ENCODE results near the gene RELCH. TPM values are rescaled to one million over a fixed set of nuclear protein-coding genes. Genes with fewer than 3 reads are reported as not detected.

The RELCH gene
- total and polyA plus RNA-seq, 10 of the 15 experiments (the other 5 are each of a cell fraction or from before 2014, with no cell fraction given) = 3.1 to 23.6 (median 14.5) TPM

DNA sequence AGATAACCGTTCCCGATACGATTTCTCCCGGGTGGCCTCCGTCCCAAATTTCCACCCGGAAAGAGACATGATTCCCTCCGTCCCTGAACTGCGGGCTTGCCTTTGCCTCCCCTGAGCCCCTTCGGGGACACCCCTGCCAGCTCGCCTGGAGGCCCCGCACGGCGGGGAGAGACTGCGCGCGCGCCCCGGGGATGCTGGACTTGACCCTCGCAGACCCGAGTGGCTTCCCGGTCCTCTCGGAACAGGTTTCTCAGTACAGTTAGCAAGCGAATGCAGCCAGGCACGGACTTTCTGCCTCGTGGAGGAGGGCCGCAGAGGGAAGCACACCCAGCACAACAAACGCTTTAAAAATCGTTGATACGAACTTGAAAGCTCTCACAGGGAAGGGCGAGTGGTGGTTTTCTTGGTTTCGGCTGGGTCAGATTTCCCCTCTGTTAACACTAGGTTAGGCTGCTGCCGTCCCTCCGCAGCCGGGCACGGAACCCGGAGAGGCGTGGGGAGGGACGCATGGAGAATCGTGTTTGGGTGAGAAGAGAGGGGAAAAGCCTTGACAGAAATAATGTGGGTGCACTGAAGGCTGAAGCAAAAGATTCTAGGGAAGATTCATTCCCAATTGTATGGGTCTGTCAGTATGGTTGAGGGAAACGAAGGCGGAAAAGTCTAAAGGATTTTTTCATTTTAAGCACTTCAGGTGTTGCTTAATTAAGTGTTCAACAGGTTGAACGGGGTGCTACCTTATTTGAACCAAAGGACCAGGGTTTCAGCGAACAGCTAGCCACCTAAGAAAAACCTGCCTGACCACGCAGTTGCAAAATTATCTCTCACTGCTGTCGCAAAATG is 139.0 kb downstream of the RELCH start (continued):
- TF ChIP-seq, protein P1, sequence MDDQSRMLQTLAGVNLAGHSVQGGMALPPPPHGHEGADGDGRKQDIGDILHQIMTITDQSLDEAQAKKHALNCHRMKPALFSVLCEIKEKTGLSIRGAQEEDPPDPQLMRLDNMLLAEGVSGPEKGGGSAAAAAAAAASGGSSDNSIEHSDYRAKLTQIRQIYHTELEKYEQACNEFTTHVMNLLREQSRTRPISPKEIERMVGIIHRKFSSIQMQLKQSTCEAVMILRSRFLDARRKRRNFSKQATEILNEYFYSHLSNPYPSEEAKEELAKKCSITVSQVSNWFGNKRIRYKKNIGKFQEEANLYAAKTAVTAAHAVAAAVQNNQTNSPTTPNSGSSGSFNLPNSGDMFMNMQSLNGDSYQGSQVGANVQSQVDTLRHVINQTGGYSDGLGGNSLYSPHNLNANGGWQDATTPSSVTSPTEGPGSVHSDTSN (IDR thresholded peaks at IDR 0.05; ENCODE audit: insufficient replicate concordance, low read depth, low read length) = no peak
- TF ChIP-seq, protein P2, sequence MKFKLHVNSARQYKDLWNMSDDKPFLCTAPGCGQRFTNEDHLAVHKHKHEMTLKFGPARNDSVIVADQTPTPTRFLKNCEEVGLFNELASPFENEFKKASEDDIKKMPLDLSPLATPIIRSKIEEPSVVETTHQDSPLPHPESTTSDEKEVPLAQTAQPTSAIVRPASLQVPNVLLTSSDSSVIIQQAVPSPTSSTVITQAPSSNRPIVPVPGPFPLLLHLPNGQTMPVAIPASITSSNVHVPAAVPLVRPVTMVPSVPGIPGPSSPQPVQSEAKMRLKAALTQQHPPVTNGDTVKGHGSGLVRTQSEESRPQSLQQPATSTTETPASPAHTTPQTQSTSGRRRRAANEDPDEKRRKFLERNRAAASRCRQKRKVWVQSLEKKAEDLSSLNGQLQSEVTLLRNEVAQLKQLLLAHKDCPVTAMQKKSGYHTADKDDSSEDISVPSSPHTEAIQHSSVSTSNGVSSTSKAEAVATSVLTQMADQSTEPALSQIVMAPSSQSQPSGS (IDR thresholded peaks at IDR 0.05; ENCODE audit: low read length) = no peak
- no peak for TF ChIP-seq SMAD1 (IDR thresholded peaks at IDR 0.05; ENCODE audit: low read depth, partially characterized antibody)
- no peak for TF ChIP-seq DPF2 (IDR thresholded peaks at IDR 0.05)
- TF ChIP-seq NR2F1 (conservative IDR thresholded peaks at IDR 0.05) = no peak
- no peak for TF ChIP-seq RFX5 (IDR thresholded peaks at IDR 0.05; ENCODE audit: low read depth, low read length)
- TF ChIP-seq IKZF2 (IDR thresholded peaks at IDR 0.05) = peak; percentile 21 to 26; a peak in 1 of 4 replicates
- no peak for TF ChIP-seq NRF1 (conservative IDR thresholded peaks at IDR 0.05; ENCODE audit: low read depth, low read length)
- TF ChIP-seq, protein P3, sequence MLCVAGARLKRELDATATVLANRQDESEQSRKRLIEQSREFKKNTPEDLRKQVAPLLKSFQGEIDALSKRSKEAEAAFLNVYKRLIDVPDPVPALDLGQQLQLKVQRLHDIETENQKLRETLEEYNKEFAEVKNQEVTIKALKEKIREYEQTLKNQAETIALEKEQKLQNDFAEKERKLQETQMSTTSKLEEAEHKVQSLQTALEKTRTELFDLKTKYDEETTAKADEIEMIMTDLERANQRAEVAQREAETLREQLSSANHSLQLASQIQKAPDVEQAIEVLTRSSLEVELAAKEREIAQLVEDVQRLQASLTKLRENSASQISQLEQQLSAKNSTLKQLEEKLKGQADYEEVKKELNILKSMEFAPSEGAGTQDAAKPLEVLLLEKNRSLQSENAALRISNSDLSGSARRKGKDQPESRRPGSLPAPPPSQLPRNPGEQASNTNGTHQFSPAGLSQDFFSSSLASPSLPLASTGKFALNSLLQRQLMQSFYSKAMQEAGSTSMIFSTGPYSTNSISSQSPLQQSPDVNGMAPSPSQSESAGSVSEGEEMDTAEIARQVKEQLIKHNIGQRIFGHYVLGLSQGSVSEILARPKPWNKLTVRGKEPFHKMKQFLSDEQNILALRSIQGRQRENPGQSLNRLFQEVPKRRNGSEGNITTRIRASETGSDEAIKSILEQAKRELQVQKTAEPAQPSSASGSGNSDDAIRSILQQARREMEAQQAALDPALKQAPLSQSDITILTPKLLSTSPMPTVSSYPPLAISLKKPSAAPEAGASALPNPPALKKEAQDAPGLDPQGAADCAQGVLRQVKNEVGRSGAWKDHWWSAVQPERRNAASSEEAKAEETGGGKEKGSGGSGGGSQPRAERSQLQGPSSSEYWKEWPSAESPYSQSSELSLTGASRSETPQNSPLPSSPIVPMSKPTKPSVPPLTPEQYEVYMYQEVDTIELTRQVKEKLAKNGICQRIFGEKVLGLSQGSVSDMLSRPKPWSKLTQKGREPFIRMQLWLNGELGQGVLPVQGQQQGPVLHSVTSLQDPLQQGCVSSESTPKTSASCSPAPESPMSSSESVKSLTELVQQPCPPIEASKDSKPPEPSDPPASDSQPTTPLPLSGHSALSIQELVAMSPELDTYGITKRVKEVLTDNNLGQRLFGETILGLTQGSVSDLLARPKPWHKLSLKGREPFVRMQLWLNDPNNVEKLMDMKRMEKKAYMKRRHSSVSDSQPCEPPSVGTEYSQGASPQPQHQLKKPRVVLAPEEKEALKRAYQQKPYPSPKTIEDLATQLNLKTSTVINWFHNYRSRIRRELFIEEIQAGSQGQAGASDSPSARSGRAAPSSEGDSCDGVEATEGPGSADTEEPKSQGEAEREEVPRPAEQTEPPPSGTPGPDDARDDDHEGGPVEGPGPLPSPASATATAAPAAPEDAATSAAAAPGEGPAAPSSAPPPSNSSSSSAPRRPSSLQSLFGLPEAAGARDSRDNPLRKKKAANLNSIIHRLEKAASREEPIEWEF (IDR thresholded peaks at IDR 0.05; ENCODE audit: insufficient replicate concordance, low read depth, low read length) = no peak
- no peak for TF ChIP-seq ATF7 (IDR thresholded peaks at IDR 0.05; ENCODE audit: low read depth)
- TF ChIP-seq MYB (IDR thresholded peaks at IDR 0.05; ENCODE audit: borderline replicate concordance, low read depth, low read length) = no peak
- no peak for TF ChIP-seq JUND (IDR thresholded peaks at IDR 0.05; ENCODE audit: low read depth, low read length)
- TF ChIP-seq, protein P4, sequence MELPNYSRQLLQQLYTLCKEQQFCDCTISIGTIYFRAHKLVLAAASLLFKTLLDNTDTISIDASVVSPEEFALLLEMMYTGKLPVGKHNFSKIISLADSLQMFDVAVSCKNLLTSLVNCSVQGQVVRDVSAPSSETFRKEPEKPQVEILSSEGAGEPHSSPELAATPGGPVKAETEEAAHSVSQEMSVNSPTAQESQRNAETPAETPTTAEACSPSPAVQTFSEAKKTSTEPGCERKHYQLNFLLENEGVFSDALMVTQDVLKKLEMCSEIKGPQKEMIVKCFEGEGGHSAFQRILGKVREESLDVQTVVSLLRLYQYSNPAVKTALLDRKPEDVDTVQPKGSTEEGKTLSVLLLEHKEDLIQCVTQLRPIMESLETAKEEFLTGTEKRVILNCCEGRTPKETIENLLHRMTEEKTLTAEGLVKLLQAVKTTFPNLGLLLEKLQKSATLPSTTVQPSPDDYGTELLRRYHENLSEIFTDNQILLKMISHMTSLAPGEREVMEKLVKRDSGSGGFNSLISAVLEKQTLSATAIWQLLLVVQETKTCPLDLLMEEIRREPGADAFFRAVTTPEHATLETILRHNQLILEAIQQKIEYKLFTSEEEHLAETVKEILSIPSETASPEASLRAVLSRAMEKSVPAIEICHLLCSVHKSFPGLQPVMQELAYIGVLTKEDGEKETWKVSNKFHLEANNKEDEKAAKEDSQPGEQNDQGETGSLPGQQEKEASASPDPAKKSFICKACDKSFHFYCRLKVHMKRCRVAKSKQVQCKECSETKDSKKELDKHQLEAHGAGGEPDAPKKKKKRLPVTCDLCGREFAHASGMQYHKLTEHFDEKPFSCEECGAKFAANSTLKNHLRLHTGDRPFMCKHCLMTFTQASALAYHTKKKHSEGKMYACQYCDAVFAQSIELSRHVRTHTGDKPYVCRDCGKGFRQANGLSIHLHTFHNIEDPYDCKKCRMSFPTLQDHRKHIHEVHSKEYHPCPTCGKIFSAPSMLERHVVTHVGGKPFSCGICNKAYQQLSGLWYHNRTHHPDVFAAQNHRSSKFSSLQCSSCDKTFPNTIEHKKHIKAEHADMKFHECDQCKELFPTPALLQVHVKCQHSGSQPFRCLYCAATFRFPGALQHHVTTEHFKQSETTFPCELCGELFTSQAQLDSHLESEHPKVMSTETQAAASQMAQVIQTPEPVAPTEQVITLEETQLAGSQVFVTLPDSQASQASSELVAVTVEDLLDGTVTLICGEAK (IDR thresholded peaks at IDR 0.05; ENCODE audit: borderline replicate concordance) = no peak
- no peak for TF ChIP-seq TCF7 (IDR thresholded peaks at IDR 0.05; ENCODE audit: borderline replicate concordance)
- no peak for TF ChIP-seq ZNF622 (IDR thresholded peaks at IDR 0.05)
- peak; percentile 59; the same call in 1 of the 2 replicates for TF ChIP-seq LARP7 (IDR thresholded peaks at IDR 0.05)
